Ovary (tissue), 9 donors: Measurements from ENCODE around the gene WHAMM. TPM values are rescaled to one million over a fixed set of nuclear protein-coding genes. Genes with fewer than 3 reads are reported as not detected.

ENCODE experiments used
- DNase-seq, 5 donors: peaks; one replicate each; pipeline ENCODE4 v3.0.0-alpha.2; 2019 to 2020
- H3K27ac ChIP-seq, 2 donors: fragments of 200-600 bp; one replicate each; pipeline versions ENCODE4 v1.5.1 to v1.8.0; 2019 to 2022
- H3K27me3 ChIP-seq: fragments of 200-600 bp; one replicate; pipeline ENCODE4 v1.8.0; 2022
- H3K36me3 ChIP-seq: fragments of 200-600 bp; sonication (generic); one replicate; pipeline ENCODE4 v1.5.1; 2019
- H3K4me1 ChIP-seq: one replicate; pipeline ENCODE4 v1.8.1; 2013; ENCODE audit warnings: mild to moderate bottlenecking, moderate library complexity; ENCODE audit not compliant: insufficient read depth
- H3K4me3 ChIP-seq: fragments of 200-600 bp; sonication (generic); one replicate; pipeline ENCODE4 v1.5.1; 2017
- H3K9me3 ChIP-seq, 2 donors: fragments of 200-600 bp in 1 of 2; sonication (generic) in 1 of 2; one replicate each; pipeline versions ENCODE4 v1.5.1 to v1.8.1; 2013 to 2019; ENCODE audit warnings: mild to moderate bottlenecking in 1 of 2, moderate library complexity in 1 of 2
- EP300 ChIP-seq: sonication (generic); formaldehyde crosslinking; IDR thresholded peaks from one replicate; pipeline ENCODE4 v1.6.1; 2017; ENCODE audit warnings: antibody characterized with exemption
- POLR2A ChIP-seq: fragments of 450-650 bp; IDR thresholded peaks from one replicate; pipeline ENCODE4 v1.6.1; 2017; ENCODE audit warnings: antibody characterized with exemption, mild to moderate bottlenecking, moderate library complexity
- WGBS, 3 donors: extraction: QIAGEN DNeasy Blood & Tissue Kit in 1 of 3; methylation state at CpG; one replicate each; pipeline versions ENCODE4 v1.1.5 to v1.1.7; 2013 to 2017; 5-methylcytosine and 5-hydroxymethylcytosine counted together
- intact Hi-C, 4 donors: fragments of 100-400 bp; cut with DNase I; formaldehyde crosslinking; loops; one replicate each; pipeline versions ENCODE4 v1.11.0 to v1.15.1; 2022 to 2023
- polyA plus RNA-seq, 2 donors: library from polyadenylated mRNA; stranded (reverse); fragments of 200-250 nt in 1 of 2; fragments of 350-450 nt in 1 of 2; fragmentation: Illumina TruSeq in 1 of 2; extraction: RNeasy Lipid Tissue Mini Kit (QIAGEN cat#74804) in 1 of 2; gene quantifications; one replicate each; pipeline ENCODE4 v1.2.3, GENCODE V29; 2013 to 2014
- total RNA-seq, 7 donors: library from RNA; depleted of rRNA in 2 of 7; stranded (reverse); fragments of >200 nt in 2 of 7; fragmentation: NEBNext Ultra II Directional in 3 of 7; extraction: Animal tissue kit (Norgen Biotek cat#: 25700) in 3 of 7; gene quantifications; one replicate each; pipeline versions ENCODE4 v1.1.0 to v1.2.4, GENCODE V29; 2016 to 2023
- TF ChIP-seq, protein P1 (sequence below), 3 donors: fragments of 450-650 bp in 2 of 3; fragments of 200-600 bp in 1 of 3; IDR thresholded peaks; one replicate each; pipeline versions ENCODE4 v1.5.1 to v1.8.0; 2016 to 2022; ENCODE audit warnings: antibody characterized with exemption in 3 of 3, mild to moderate bottlenecking in 1 of 3
- donor health status: DM: no; HTN: no; CAD: no; lungs with moderate emphysema.
- donor health status: DM: no; HTN: no; CAD: no.
- donor health status: Bipolar disorder and iron deficiency.
- donor health status: DM: yes; HTN: yes; CAD: no.
- donor health status: DM: no; HTN: no; CAD: no.
- donor health status: DM: yes; HTN: yes; CAD: no.

WHAMM gene
- total and polyA plus RNA-seq, 9 donors = 6.5 to 12.5 (median 8.5) TPM

DNA sequence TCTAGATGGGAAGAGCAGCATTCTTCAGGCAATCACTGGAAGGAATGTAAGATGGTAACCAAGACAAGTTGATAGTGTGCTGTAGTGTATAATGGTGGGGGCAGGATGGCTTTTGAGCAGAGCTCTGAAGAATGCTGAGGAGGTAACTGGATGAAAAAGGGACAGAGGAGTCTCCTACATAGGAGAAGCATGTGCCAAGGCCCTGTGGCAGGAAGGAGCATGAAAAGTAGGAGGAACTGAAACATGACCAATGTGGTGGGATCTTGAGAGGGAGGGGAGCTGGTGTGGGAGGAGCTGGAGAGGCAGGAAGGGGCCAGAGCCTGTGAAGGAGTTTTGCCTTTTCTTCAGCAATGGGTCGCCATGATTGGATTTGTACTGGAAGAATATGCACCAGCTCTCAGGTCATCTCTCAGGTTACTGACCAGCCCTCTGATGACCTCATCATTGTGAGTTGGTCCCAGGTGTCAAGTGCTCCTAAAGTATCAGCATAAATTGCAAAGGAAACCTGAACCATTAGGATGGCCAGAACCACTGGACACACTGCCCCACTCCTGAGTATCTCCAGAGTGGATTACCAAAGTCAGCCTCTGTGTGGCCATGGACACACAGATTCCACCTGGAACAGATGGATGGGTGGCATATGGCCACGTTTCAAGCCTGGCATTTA is 42.1 kb upstream of the WHAMM start:
- no peak for DNase-seq
- Histone ChIP-seq H3K27ac (no peak overlapping the region), H3K36me3 (no peaks in the 10 kb centered on the region), H3K4me1 (no peaks in the 10 kb centered on the region), H3K9me3 (no peaks in the 10 kb centered on the region), H3K4me3 (no peak overlapping the region), H3K27me3 (no peaks in the 10 kb centered on the region)
- intact Hi-C loops = no loop called here
- no peak for TF ChIP-seq EP300
- WGBS, 3 donors = 85 to 88% (median 85%) methylated on average over 2 of the region's 2 CpGs

DNA sequence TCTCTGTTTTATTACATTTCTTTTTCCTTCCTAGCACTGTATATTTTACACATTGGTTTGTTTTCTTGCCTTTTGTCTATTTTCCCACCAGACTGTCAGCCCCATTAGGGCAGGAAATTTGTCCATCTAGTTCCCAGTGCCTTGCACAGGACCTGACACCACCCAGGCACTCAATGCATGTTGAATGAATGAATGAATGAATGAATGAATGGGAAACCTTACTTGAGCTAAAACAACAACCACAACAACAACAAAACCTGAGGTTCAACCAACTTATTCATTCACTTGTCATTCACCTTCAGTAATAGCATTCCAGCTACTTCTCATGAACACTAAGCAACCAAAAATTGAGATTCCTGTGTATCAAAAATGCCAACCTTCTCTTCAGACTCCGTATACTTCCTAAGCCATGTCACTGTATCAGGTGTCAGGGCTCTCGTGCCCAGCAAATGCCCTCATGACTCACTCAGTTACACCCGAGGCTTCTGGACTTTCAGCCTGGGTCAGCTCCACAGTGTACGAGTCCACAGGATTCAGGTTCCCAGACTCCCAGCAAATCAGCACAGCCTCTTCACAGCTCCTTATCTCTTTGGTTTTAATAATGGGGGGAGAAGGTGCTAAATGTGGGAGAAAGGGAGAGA is 40.9 kb upstream of the WHAMM start:
- no peak for DNase-seq
- Histone ChIP-seq H3K9me3 (no peaks in the 10 kb centered on the region), H3K36me3 (no peaks in the 10 kb centered on the region), H3K4me1 (no peaks in the 10 kb centered on the region), H3K27me3 (no peaks in the 10 kb centered on the region), H3K4me3 (no peak overlapping the region), H3K27ac (no peak overlapping the region)
- intact Hi-C loops = no loop called here
- TF ChIP-seq POLR2A = no peak
- no peak for TF ChIP-seq EP300
- 43 to 57% (median 53%) methylated on average over 4 of the region's 4 CpGs for WGBS, 3 donors

DNA sequence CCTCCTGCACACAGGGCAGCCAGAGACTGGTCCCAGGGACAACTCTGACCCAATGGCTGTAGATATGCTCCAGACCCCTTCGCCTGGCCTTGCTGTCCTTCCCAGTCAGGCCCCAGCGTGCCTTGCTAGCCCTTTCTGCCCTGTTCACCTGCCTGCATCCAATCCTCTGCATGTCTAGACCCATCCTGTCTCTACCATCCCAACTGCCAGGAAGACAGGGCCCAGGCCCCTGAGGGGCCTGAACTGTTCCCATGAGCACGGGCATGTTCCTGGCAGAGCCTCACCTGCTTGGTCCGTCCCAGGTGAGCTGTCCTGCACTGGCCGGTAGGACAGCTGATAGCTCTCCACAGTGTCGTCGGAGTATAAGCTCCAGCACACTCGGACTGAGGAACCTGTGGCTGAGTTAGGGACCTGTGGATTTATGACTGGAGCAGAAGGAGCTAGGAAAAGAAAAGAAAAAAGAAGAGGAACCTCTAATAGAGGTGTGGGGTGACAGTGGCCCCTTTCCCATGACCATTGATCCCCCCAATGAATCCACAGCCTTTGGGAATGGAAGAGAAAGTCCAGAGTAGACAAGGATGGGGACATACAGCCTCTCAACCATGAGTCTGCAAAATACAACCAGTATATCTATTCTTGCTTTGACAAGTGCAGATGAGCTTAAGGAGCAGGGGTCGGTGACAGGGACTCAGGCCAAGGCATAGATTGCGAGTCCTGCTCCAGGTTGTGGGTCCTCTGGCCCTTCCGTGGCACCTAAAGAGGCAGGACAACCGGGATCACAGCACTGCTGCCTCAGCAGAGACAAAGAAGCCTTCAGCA is 37.4 kb upstream of the WHAMM start:
- Histone ChIP-seq H3K4me1 (no peaks in the 10 kb centered on the region), H3K4me3 (no peak overlapping the region), H3K27me3 (no peaks in the 10 kb centered on the region), H3K9me3 (no peaks in the 10 kb centered on the region), H3K27ac (no peak overlapping the region), H3K36me3 (no peaks in the 10 kb centered on the region)
- intact Hi-C loops = no loop called here
- no peak for TF ChIP-seq POLR2A
- 86 to 90% (median 89%) methylated on average over 12 of the region's 12 CpGs for WGBS, 3 donors
- DNase-seq = no peak

DNA sequence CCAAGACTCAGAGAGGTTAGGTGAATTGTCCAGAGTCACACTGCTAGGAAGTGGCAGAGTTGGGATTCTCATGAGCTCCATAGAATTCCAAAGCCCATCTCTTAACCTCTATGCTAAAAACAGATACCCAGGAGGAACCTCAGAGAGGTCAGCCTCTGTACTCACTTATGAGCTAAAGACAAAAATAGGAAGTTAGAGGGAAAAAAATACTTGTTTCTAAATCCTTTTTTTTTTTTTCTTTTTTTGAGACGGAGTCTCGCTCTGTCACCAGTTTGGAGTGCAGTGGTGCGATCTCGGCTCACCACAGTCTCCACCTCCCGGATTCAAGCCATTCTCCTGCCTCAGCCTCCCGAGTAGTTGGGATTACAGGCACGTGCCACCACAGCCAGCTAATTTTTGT is 34.9 kb upstream of the WHAMM start:
- Histone ChIP-seq H3K27me3 (no peaks in the 10 kb centered on the region), H3K4me3 (no peak overlapping the region), H3K4me1 (no peaks in the 10 kb centered on the region), H3K36me3 (no peaks in the 10 kb centered on the region), H3K9me3 (no peaks in the 10 kb centered on the region), H3K27ac (no peak overlapping the region)
- TF ChIP-seq POLR2A = no peak
- TF ChIP-seq EP300 = no peak
- TF ChIP-seq, protein P1, sequence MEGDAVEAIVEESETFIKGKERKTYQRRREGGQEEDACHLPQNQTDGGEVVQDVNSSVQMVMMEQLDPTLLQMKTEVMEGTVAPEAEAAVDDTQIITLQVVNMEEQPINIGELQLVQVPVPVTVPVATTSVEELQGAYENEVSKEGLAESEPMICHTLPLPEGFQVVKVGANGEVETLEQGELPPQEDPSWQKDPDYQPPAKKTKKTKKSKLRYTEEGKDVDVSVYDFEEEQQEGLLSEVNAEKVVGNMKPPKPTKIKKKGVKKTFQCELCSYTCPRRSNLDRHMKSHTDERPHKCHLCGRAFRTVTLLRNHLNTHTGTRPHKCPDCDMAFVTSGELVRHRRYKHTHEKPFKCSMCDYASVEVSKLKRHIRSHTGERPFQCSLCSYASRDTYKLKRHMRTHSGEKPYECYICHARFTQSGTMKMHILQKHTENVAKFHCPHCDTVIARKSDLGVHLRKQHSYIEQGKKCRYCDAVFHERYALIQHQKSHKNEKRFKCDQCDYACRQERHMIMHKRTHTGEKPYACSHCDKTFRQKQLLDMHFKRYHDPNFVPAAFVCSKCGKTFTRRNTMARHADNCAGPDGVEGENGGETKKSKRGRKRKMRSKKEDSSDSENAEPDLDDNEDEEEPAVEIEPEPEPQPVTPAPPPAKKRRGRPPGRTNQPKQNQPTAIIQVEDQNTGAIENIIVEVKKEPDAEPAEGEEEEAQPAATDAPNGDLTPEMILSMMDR (IDR thresholded peaks at IDR 0.05) = no peak
- no peak for DNase-seq
- 84 to 92% (median 92%) methylated on average over 7 of the region's 7 CpGs for WGBS, 3 donors
- intact Hi-C loops = no loop called here

DNA sequence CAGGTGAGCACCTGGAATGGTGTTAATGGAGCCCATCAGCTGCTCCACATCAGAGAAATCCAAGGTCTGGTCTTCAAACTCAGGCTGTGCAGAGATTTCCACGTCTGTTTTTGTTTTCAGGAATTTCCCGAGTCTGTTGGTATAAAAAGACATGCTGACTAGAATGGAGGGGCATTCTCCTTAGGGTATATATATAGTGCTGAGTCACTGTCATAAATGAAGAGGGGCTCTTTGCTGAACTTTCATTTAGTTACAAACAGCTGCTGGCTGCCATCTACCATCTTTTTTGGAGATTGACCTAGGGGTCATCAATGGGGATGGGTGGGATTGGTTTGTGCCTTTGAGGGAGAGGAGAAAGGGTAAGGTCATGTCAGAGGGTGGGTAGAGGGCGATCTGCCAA is 30.7 kb upstream of the WHAMM start:
- no peak for DNase-seq
- no peak overlapping the region for H3K27ac ChIP-seq
- intact Hi-C loops = no loop called here
- H3K36me3 ChIP-seq = no peaks in the 10 kb centered on the region
- H3K4me3 ChIP-seq = no peak overlapping the region
- no peaks in the 10 kb centered on the region for H3K4me1 ChIP-seq
- H3K27me3 ChIP-seq = no peaks in the 10 kb centered on the region
- no peaks in the 10 kb centered on the region for H3K9me3 ChIP-seq
- 79 to 91% (median 83%) methylated on average over 3 of the region's 3 CpGs for WGBS, 3 donors
- TF ChIP-seq EP300 (no peak), POLR2A (no peak)
- TF ChIP-seq, protein P1 (IDR thresholded peaks at IDR 0.05) = no peak
